Activated T-cell treated with anti-CD3 and anti-CD28 coated beads, Interleukin-2, amount 50 U/mL, for 72 hours (primary cell): ENCODE results near the gene PMS1. TPM values are rescaled to one million over a fixed set of nuclear protein-coding genes. Genes with fewer than 3 reads are reported as not detected.
"Not testable (repeated sequence)": the region's sequence is repeated elsewhere in the genome, so short reads cannot be mapped to it uniquely, and the experiment has no call there.

Source experiments
- ATAC-seq, 2 donors: fragments of 150-1000 bp; cut with Tn5 transposase; replicated peaks in 1 of 2; 2 replicates each; pipeline ENCODE4 v1.10.0; 2021; ENCODE audit warnings: moderate library complexity in 2 of 2, mild to moderate bottlenecking in 1 of 2
- DNase-seq, 2 donors: peaks; one replicate each; pipeline ENCODE4 v3.0.0; 2021 to 2022; ENCODE audit warnings: mixed read lengths in 1 of 2
- H3K27ac Mint-ChIP-seq: one replicate; pipeline ENCODE4 v1.8.0; 2022; ENCODE audit warnings: mild to moderate bottlenecking, moderate library complexity, mixed read lengths
- H3K27me3 Mint-ChIP-seq: one replicate; pipeline ENCODE4 v1.8.0; 2022; ENCODE audit warnings: low read depth, mixed read lengths
- H3K36me3 Mint-ChIP-seq, 2 donors: one replicate each; pipeline ENCODE4 v1.8.0; 2022; ENCODE audit warnings: mixed read lengths in 2 of 2, mild to moderate bottlenecking in 1 of 2; ENCODE audit not compliant: insufficient read depth in 2 of 2
- H3K4me1 Mint-ChIP-seq: one replicate; pipeline ENCODE4 v1.8.0; 2022; ENCODE audit warnings: low read depth, mixed read lengths
- H3K4me3 Mint-ChIP-seq, 2 donors: one replicate each; pipeline ENCODE4 v1.8.0; 2022; ENCODE audit warnings: mild to moderate bottlenecking in 2 of 2, mixed read lengths in 2 of 2, moderate library complexity in 2 of 2
- H3K9me3 Mint-ChIP-seq, 2 donors: one replicate each; pipeline ENCODE4 v1.8.0; 2022; ENCODE audit warnings: mixed read lengths in 2 of 2
- total RNA-seq, 2 donors: library from RNA; stranded (reverse); gene quantifications; one replicate each; pipeline ENCODE4 v1.2.3, GENCODE V29; 2022

The PMS1 gene
- 10 to 100 TPM; 37.9 to 52.7 TPM for total RNA-seq

GRCh38 chr2:189783927-189784867 is at the start of gene PMS1, which contains the start of gene ORMDL1:
Gene PMS1 (plus strand): TSS chr2:189784450. CDS start chr2:189791810, 7,360 bp downstream.
Gene ORMDL1 (minus strand): TSS chr2:189784339. CDS start chr2:189782595, 1,744 bp downstream.
- Mint-ChIP-seq H3K4me3 (peak within 1 kb of the TSS; percentile 92 to 95), H3K27me3 (no peaks in the 10 kb centered on the region), H3K4me1 (peaks cover 54% of the 10 kb centered on the region), H3K9me3 (no peaks in the 10 kb centered on the region), H3K36me3 (peaks cover 21 to 39% of the 10 kb centered on the region in 2 donors), H3K27ac (peak within 1 kb of the TSS; percentile 96)
- ATAC-seq (peak; percentile 91), DNase-seq (peak; percentile 96 to 97)

DNA sequence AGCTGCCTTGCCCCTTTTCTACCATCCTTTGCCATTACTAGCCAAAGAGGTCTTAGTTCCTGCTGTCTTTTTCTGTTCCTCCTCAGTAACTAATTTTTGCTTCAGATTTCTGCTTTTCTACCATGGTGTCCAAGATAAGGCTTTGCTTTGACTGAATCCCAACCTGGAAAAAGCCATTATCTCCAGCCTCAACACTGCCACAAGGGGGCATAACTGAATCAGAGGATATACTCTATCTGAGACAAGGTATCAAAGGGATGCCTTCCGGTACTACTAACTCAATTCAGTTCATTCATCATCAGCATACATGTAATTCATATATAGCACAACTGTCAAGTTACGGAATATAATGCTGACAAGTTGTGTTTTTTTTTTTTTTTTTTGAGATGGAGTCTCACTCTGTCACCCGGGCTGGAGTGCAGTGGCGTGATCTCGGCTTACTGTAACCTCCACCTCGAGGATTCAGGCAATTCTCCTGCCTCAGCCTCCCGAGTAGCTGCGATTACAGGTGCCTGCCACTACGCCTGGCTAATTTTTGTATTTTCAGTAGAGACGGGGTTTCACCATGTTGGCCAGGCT is 33.1 kb upstream of the PMS1 start:
- H3K36me3 Mint-ChIP-seq: peaks cover 0 to 2% of the 10 kb centered on the region in 2 donors
- H3K4me3 Mint-ChIP-seq: no peak overlapping the region
- no peaks in the 10 kb centered on the region for H3K9me3 Mint-ChIP-seq
- H3K4me1 Mint-ChIP-seq: no peaks in the 10 kb centered on the region
- no peak overlapping the region for H3K27ac Mint-ChIP-seq
- ATAC-seq (peak; percentile 54 to 61), DNase-seq (peak; percentile 39 to 45)
- H3K27me3 Mint-ChIP-seq: no peaks in the 10 kb centered on the region

DNA sequence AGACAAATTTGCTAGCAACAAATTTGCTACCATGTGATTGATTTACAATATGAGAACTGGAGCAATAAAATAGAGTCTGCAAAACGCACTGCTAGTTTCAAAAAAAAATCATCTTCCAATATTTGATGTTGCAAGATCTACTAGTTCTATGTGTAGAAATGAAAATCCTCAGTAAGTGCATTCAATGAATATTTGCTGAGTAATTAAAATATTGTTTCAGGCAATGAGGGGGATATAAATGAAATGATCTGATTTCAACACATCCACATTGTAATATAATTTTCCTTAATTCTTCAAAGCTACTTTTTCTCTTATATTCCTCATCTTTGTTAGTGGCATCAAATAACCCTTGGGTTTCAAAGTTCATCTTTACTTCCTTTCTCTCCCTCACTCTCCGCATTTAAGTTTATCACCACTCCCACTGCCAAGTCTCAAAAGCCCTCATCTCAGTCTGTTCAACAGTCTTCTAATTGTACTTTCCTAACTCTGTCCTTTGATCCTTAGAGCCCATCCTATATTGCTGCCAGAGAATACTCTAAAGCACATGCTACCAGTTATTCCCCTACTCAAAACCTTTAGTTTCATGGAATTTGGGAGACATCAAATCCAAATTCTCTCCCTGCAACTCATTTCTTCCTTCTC is 27.8 kb upstream of the PMS1 start:
- no peak overlapping the region for H3K4me3 Mint-ChIP-seq
- DNase-seq (no peak), ATAC-seq (no peak)
- no peak overlapping the region for H3K27ac Mint-ChIP-seq
- H3K27me3 Mint-ChIP-seq: no peaks in the 10 kb centered on the region
- H3K9me3 Mint-ChIP-seq: no peaks in the 10 kb centered on the region
- peaks cover 1% of the 10 kb centered on the region for H3K4me1 Mint-ChIP-seq
- H3K36me3 Mint-ChIP-seq: peaks cover 0 to 2% of the 10 kb centered on the region in 2 donors

GRCh38 chr2:189760154-189760553 is 24.1 kb upstream of the PMS1 start:
- not testable (repeated sequence) for ATAC-seq, H3K27me3 Mint-ChIP-seq, H3K4me3 Mint-ChIP-seq, DNase-seq, H3K9me3 Mint-ChIP-seq, H3K36me3 Mint-ChIP-seq, H3K27ac Mint-ChIP-seq
- H3K4me1 Mint-ChIP-seq: peaks cover 18% of the 10 kb centered on the region

- Mint-ChIP-seq H3K4me1 (peaks cover 18% of the 10 kb centered on the region), H3K4me3 (peak overlapping the region; percentile 94 to 95), H3K27ac (peak overlapping the region; percentile 100), H3K27me3 (no peaks in the 10 kb centered on the region), H3K9me3 (no peaks in the 10 kb centered on the region), H3K36me3 (peaks cover 0 to 11% of the 10 kb centered on the region in 2 donors)
- ATAC-seq: no peak
- no peak for DNase-seq
Observed at GRCh38 chr2:189762229-189762550, 22.1 kb upstream of the PMS1 start.

DNA sequence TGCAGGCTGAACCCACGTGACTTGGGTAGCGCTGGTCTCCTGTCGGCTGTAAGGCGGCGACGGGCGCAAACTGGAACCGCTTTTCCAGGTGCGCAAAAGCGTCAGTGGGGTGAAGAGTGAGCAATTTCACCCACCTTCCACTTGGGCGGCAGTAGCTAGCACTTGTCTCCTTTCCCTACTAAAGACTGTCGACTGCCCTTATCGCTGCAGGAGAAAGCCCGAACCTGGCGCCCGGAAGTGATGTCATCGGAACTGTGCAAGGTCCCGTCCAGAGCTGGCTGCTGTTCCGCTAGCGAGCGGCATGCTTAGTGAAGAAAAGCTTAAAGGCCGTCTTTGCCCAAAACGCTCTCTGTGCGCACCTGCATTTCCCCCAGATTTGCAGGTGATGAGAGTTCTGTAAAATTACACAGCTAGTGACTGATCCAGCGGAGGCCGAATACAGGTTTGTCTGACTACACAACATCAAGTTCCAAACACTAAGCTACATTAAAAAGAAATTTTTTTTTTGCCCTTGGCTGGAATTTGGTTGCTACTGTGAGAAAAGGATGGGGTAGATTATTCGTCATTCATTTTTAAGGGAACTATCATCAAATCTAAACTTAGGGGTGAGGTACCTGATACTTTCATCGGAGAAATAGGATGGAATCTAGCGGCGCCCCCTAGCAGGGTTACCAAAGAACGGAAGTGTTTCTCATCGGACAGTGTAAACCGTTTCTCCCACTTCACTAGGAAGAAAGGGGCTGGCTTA is 21.5 kb upstream of the PMS1 start, which contains the start of gene OSGEPL1:
OSGEPL1 (minus strand) TSS at position 242 of the 748 bp plus-strand sequence. CDS start 1,152 bp downstream, outside the sequence.
- peak within 1 kb of the TSS; percentile 94 to 95 for H3K4me3 Mint-ChIP-seq
- H3K36me3 Mint-ChIP-seq: peaks cover 0 to 12% of the 10 kb centered on the region in 2 donors
- H3K27ac Mint-ChIP-seq: peak within 1 kb of the TSS; percentile 100
- ATAC-seq (peak; percentile 98), DNase-seq (peak; percentile 92 to 95)
- H3K4me1 Mint-ChIP-seq: peaks cover 18% of the 10 kb centered on the region
- no peaks in the 10 kb centered on the region for H3K27me3 Mint-ChIP-seq
- H3K9me3 Mint-ChIP-seq: no peaks in the 10 kb centered on the region

- H3K27me3 Mint-ChIP-seq: no peaks in the 10 kb centered on the region
- no peak for ATAC-seq
- H3K9me3 Mint-ChIP-seq: no peaks in the 10 kb centered on the region
- no peak for DNase-seq
- H3K36me3 Mint-ChIP-seq: peaks cover 0 to 12% of the 10 kb centered on the region in 2 donors
- peak overlapping the region; percentile 96 for H3K27ac Mint-ChIP-seq
- H3K4me1 Mint-ChIP-seq: peaks cover 18% of the 10 kb centered on the region
- peak overlapping the region; percentile 94 to 95 for H3K4me3 Mint-ChIP-seq
Observed at GRCh38 chr2:189763908-189764661, 20.2 kb upstream of the PMS1 start.

- Mint-ChIP-seq H3K27ac (no peak overlapping the region), H3K4me1 (no peaks in the 10 kb centered on the region), H3K4me3 (no peak overlapping the region), H3K27me3 (no peaks in the 10 kb centered on the region), H3K9me3 (no peaks in the 10 kb centered on the region), H3K36me3 (peaks cover 0 to 20% of the 10 kb centered on the region in 2 donors)
- ATAC-seq (no peak), DNase-seq (no peak)
Observed at GRCh38 chr2:189770590-189771322, 13.5 kb upstream of the PMS1 start.

DNA sequence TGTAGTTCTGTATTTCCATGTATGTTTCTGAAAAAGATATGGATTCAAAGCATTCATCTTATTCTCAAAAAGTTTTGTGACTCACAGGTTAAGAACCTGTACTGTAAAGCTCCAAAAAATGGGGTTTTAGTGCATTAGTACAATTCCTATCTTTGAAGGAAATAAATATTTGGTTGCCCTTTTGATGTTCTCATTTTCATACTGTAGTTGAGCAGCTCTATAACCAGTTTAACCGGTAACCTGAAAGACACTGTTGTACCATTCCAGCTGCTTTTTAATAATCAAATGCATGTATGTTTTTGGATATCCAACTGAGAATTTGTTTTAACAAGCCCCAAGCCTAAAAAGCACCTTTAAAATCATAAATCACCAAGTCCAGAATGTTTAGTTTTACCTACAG is 12.0 kb upstream of the PMS1 start:
- ATAC-seq (no peak), DNase-seq (no peak)
- H3K4me3 Mint-ChIP-seq: no peak overlapping the region
- peak overlapping the region; percentile 73 for H3K27ac Mint-ChIP-seq
- peaks cover 2 to 9% of the 10 kb centered on the region in 2 donors for H3K36me3 Mint-ChIP-seq
- no peaks in the 10 kb centered on the region for H3K27me3 Mint-ChIP-seq
- no peaks in the 10 kb centered on the region for H3K9me3 Mint-ChIP-seq
- no peaks in the 10 kb centered on the region for H3K4me1 Mint-ChIP-seq

DNA sequence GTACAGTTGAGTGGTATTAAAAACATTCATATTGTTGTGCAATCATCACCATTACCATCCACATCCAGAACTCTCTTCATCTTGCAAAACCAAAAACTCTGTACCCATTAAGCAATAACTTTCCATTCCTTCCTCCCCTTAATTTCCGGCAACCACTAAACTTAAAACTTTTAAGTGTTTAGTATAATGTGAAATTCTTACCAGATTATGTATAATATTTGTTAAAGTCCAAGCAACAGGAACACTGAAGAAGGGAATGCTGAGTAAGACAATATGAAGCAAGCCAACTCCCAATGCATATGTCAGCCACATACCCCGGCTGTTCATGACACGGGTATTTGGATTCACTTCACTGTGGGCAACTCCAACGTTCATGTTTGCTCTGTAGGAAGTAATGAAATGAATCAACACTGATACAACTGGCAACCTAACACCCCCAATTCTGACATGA is 2.0 kb upstream of the PMS1 start:
- no peaks in the 10 kb centered on the region for H3K9me3 Mint-ChIP-seq
- H3K4me3 Mint-ChIP-seq: peak overlapping the region; percentile 92 to 95
- no peaks in the 10 kb centered on the region for H3K27me3 Mint-ChIP-seq
- peaks cover 20 to 48% of the 10 kb centered on the region in 2 donors for H3K36me3 Mint-ChIP-seq
- peak in 1 of 2 donors; percentile 8 for ATAC-seq
- peak overlapping the region; percentile 99 for H3K27ac Mint-ChIP-seq
- DNase-seq: peak; percentile 35 to 39
- H3K4me1 Mint-ChIP-seq: peaks cover 56% of the 10 kb centered on the region

GRCh38 chr2:189783451-189783926 is 761 bp upstream of the PMS1 start:
- peak in 1 of 2 donors; percentile 11 for DNase-seq
- Mint-ChIP-seq H3K9me3 (no peaks in the 10 kb centered on the region), H3K4me3 (peak overlapping the region; percentile 92 to 95), H3K27ac (peak overlapping the region; percentile 96), H3K4me1 (peaks cover 62% of the 10 kb centered on the region), H3K36me3 (peaks cover 23 to 46% of the 10 kb centered on the region in 2 donors), H3K27me3 (no peaks in the 10 kb centered on the region)
- ATAC-seq: no peak
